ENCODE data around the gene FAAH. TPM values are rescaled to one million over a fixed set of nuclear protein-coding genes. Genes with fewer than 3 reads are reported as not detected.
A peak's percentile ranks its signal among the peaks of the same experiment; 100 is the strongest.

The FAAH gene
- total RNA-seq, 1 experiment from 2014 or later: 24.8 TPM

DNA sequence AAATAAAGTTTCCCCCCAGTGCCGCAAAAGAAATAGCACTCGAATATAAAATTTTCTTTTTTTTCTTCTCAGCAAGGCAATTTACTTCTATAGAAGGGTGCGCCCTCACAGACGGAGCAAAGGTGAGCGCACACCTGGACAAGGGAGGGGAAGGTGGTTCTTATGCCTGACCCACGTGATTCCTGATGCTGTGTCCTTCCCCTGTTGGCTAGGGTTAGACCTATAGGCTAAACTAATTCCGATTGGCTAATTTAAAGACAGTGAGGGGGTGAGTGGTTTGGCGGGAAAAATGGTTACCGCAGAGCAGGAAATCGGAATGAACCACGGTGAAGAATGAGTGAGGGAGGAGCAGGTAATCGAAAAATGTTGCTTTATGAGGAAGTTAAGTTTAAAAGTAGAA, 607 bp upstream of the FAAH start:
- Histone ChIP-seq H3K27ac (ENCODE audit: low read depth, low read length) (no peak overlapping the region), H3K27me3 (ENCODE audit: insufficient read depth, low read length) (no peaks in the 10 kb centered on the region), H3K4me1 (ENCODE audit: control insufficient read depth in 1 of 2, insufficient read depth in 2 of 2, low read length in 2 of 2) (peaks cover 5 to 18% of the 10 kb centered on the region in 2 experiments; a peak in 3 of 4 replicates), H3K9me3 (ENCODE audit: control insufficient read depth in 1 of 2, insufficient read depth in 1 of 2, low read depth in 1 of 2, low read length in 2 of 2) (peaks cover 0 to 11% of the 10 kb centered on the region in 2 experiments; a peak in 1 of 4 replicates), H3K36me3 (ENCODE audit: control insufficient read depth in 1 of 2, insufficient read depth in 2 of 2, low read length in 2 of 2) (no peaks in the 10 kb centered on the region), H2AFZ (ENCODE audit: low read depth, low read length, poor library complexity, severe bottlenecking) (no peak overlapping the region), H3K4me2 (ENCODE audit: low read length) (peak overlapping the region; percentile 95), H4K20me1 (ENCODE audit: insufficient read depth) (no peaks in the 10 kb centered on the region), H3K79me2 (ENCODE audit: insufficient read depth, low read length) (no peaks in the 10 kb centered on the region), H3K9me2 (ENCODE audit: insufficient read depth) (no peaks in the 10 kb centered on the region), H3K4me3 (replicated peaks in 1 of 2; ENCODE audit: low read depth in 1 of 2, low read length in 2 of 2) (peak overlapping the region in 1 of 2 experiments; percentile 73; a peak in 2 of 4 replicates), H3K9ac (ENCODE audit: low read length) (no peak overlapping the region)
- no TSS peak for BruUV-seq (replicated peaks)
- TF ChIP-seq JUND (IDR thresholded peaks at IDR 0.05): no peak
- TF ChIP-seq CEBPB (IDR thresholded peaks at IDR 0.05; ENCODE audit: low read depth): no peak
- TF ChIP-seq CBX3 (IDR thresholded peaks at IDR 0.05; ENCODE audit: low read depth): peak; percentile 92
- no peak for TF ChIP-seq SP1 (IDR thresholded peaks at IDR 0.05; ENCODE audit: low read depth)
- CTCF ChIA-PET: no interaction called here
- RAD21 ChIA-PET (ENCODE audit: low non-redundant PET in 1 of 2, low total read pairs in 2 of 2, uncharacterized antibody in 2 of 2, unreplicated experiment in 2 of 2): no interaction called here
- intact Hi-C loops (cut with micrococcal nuclease): no loop called here
- POLR2A ChIA-PET: no interaction called here
- ATAC-seq (no peak), DNase-seq (ENCODE audit: low read depth, low spot score) (no peak)

DNA sequence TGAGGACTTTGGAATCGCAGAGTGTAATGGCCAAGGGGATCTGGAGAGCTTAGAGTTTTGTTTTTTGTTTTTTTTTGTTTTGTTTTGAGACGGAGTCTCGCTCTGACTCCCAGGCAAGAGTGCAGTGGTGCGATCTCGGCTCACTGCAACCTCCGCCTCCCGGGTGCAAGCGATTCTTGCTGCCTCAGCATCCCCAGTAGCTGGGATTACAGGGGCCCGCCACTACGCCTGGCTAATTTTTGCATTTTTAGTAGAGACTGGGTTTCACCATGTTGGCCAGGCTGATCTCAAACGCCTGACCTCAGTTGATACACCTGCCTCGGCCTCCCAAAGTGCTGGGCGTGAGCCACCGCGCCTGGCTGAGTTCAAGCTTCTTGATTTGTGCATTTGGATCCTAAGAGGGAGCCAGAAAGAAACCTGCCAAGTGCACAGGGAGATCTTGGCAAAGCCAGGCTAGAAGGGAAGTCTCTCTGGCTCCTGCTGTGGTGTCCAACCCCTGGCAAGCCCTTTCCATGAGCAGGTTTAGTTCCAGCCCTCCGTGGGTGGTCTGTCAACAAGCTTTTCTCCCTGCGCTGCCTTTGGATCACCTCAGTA, 852 bp downstream of the FAAH start:
- H2AFZ ChIP-seq (ENCODE audit: low read depth, low read length, poor library complexity, severe bottlenecking): no peak overlapping the region
- DNase-seq (ENCODE audit: low read depth, low spot score): no peak
- no peaks in the 10 kb centered on the region for H3K9me2 ChIP-seq (ENCODE audit: insufficient read depth)
- H3K36me3 ChIP-seq (ENCODE audit: control insufficient read depth in 1 of 2, insufficient read depth in 2 of 2, low read length in 2 of 2): no peaks in the 10 kb centered on the region
- ATAC-seq: no peak
- ChIA-PET POLR2A (no interaction called here), CTCF (interaction anchor here (1.0 kb wide), 1 partner anchor 47 kb away, joined by 3 read pairs; no protein-coding TSS in a partner anchor), RAD21 (ENCODE audit: low non-redundant PET in 1 of 2, low total read pairs in 2 of 2, uncharacterized antibody in 2 of 2, unreplicated experiment in 2 of 2) (no interaction called here)
- H4K20me1 ChIP-seq (ENCODE audit: insufficient read depth): no peaks in the 10 kb centered on the region
- peak overlapping the region; percentile 68 for H3K9ac ChIP-seq (ENCODE audit: low read length)
- peak overlapping the region; percentile 66 to 73 for H3K4me3 ChIP-seq (replicated peaks in 1 of 2; ENCODE audit: low read depth in 1 of 2, low read length in 2 of 2)
- peak overlapping the region; percentile 95 for H3K4me2 ChIP-seq (ENCODE audit: low read length)
- H3K4me1 ChIP-seq (ENCODE audit: control insufficient read depth in 1 of 2, insufficient read depth in 2 of 2, low read length in 2 of 2): peaks cover 5 to 18% of the 10 kb centered on the region in 2 experiments; a peak in 3 of 4 replicates
- TSS peak; percentile 66 for BruUV-seq (replicated peaks)
- peak overlapping the region; percentile 71; the same call in 1 of the 2 replicates for H3K27ac ChIP-seq (ENCODE audit: low read depth, low read length)
- H3K27me3 ChIP-seq (ENCODE audit: insufficient read depth, low read length): no peaks in the 10 kb centered on the region
- intact Hi-C loops (cut with micrococcal nuclease): loop anchor here (1.0 kb wide), 1 partner anchor 7 kb away; no protein-coding TSS in a partner anchor
- peaks cover 0 to 11% of the 10 kb centered on the region in 2 experiments; a peak in 1 of 4 replicates for H3K9me3 ChIP-seq (ENCODE audit: control insufficient read depth in 1 of 2, insufficient read depth in 1 of 2, low read depth in 1 of 2, low read length in 2 of 2)
- no peaks in the 10 kb centered on the region for H3K79me2 ChIP-seq (ENCODE audit: insufficient read depth, low read length)
- TF ChIP-seq JUND (IDR thresholded peaks at IDR 0.05) (no peak), ZNF274 (IDR thresholded peaks at IDR 0.05; ENCODE audit: low read depth, low read length) (no peak), POLR2AphosphoS5 (IDR thresholded peaks at IDR 0.05; ENCODE audit: low read depth, low read length) (no peak), ZFX (IDR thresholded peaks at IDR 0.05) (no peak), CTCF (IDR thresholded peaks at IDR 0.05 in 2 of 3, conservative IDR thresholded peaks at IDR 0.05 in 1 of 3; ENCODE audit: borderline replicate concordance in 1 of 3, insufficient read depth in 1 of 3, low read depth in 2 of 3, low read length in 2 of 3) (no peak), FOSL1 (IDR thresholded peaks at IDR 0.05; ENCODE audit: low read depth) (no peak), POLR2A (IDR thresholded peaks at IDR 0.05; ENCODE audit: borderline replicate concordance, extremely low read depth, insufficient read depth, insufficient read length) (no peak), TCF7L2 (IDR thresholded peaks at IDR 0.05; ENCODE audit: borderline replicate concordance, extremely low read depth, insufficient read depth, insufficient read length) (no peak), SP1 (IDR thresholded peaks at IDR 0.05; ENCODE audit: low read depth) (no peak), ELF1 (IDR thresholded peaks at IDR 0.05; ENCODE audit: borderline replicate concordance, low read depth) (no peak), EGR1 (IDR thresholded peaks at IDR 0.05; ENCODE audit: low read depth) (no peak), EZH2phosphoT487 (IDR thresholded peaks at IDR 0.05; ENCODE audit: borderline replicate concordance) (no peak)
- TF ChIP-seq, protein P1, sequence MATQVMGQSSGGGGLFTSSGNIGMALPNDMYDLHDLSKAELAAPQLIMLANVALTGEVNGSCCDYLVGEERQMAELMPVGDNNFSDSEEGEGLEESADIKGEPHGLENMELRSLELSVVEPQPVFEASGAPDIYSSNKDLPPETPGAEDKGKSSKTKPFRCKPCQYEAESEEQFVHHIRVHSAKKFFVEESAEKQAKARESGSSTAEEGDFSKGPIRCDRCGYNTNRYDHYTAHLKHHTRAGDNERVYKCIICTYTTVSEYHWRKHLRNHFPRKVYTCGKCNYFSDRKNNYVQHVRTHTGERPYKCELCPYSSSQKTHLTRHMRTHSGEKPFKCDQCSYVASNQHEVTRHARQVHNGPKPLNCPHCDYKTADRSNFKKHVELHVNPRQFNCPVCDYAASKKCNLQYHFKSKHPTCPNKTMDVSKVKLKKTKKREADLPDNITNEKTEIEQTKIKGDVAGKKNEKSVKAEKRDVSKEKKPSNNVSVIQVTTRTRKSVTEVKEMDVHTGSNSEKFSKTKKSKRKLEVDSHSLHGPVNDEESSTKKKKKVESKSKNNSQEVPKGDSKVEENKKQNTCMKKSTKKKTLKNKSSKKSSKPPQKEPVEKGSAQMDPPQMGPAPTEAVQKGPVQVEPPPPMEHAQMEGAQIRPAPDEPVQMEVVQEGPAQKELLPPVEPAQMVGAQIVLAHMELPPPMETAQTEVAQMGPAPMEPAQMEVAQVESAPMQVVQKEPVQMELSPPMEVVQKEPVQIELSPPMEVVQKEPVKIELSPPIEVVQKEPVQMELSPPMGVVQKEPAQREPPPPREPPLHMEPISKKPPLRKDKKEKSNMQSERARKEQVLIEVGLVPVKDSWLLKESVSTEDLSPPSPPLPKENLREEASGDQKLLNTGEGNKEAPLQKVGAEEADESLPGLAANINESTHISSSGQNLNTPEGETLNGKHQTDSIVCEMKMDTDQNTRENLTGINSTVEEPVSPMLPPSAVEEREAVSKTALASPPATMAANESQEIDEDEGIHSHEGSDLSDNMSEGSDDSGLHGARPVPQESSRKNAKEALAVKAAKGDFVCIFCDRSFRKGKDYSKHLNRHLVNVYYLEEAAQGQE (IDR thresholded peaks at IDR 0.05; ENCODE audit: low read depth): no peak
- TF ChIP-seq, protein P2, sequence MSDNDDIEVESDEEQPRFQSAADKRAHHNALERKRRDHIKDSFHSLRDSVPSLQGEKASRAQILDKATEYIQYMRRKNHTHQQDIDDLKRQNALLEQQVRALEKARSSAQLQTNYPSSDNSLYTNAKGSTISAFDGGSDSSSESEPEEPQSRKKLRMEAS (IDR thresholded peaks at IDR 0.05): no peak
